Smooth muscle cell (in vitro differentiated cells): ENCODE data around the gene EPB41L2. TPM values are rescaled to one million over a fixed set of nuclear protein-coding genes. Genes with fewer than 3 reads are reported as not detected.

Source experiments
- DNase-seq: peaks from one replicate; lab custom pipeline; 2025; ENCODE audit not compliant: unreplicated experiment; lab: John Stamatoyannopoulos, UW
- H2AFZ ChIP-seq: fragments of 200-600 bp; sonication (generic); 2 replicates; pipeline ENCODE4 v1.6.0; 2016; ENCODE audit warnings: antibody characterized with exemption, low read depth, mild to moderate bottlenecking
- H3F3A ChIP-seq: fragments of 200-600 bp; sonication (generic); 2 replicates; pipeline ENCODE4 v1.6.0; 2017; ENCODE audit warnings: antibody characterized with exemption, low read depth
- H3K27ac ChIP-seq: fragments of 200-600 bp; sonication (generic); 2 replicates; pipeline ENCODE4 v1.5.1; 2016; ENCODE audit warnings: low read depth, mild to moderate bottlenecking
- H3K27me3 ChIP-seq: fragments of 200-600 bp; sonication (generic); 2 replicates; pipeline ENCODE4 v1.6.1; 2016; ENCODE audit warnings: low read depth, mild to moderate bottlenecking
- H3K36me3 ChIP-seq: fragments of 200-600 bp; sonication (generic); 2 replicates; pipeline ENCODE4 v1.5.1; 2016; ENCODE audit warnings: low read depth
- H3K4me1 ChIP-seq: fragments of 200-600 bp; sonication (generic); 2 replicates; pipeline ENCODE4 v1.5.1; 2016; ENCODE audit warnings: low read depth
- H3K4me2 ChIP-seq: fragments of 200-600 bp; sonication (generic); 2 replicates; pipeline ENCODE4 v1.6.0; 2016; ENCODE audit warnings: mild to moderate bottlenecking
- H3K4me3 ChIP-seq: fragments of 200-600 bp; sonication (generic); 2 replicates; pipeline ENCODE4 v1.5.1; 2016; ENCODE audit warnings: mild to moderate bottlenecking
- H3K79me2 ChIP-seq: fragments of 200-600 bp; sonication (generic); 2 replicates; pipeline ENCODE4 v1.6.0; 2016; ENCODE audit warnings: low read depth, mild to moderate bottlenecking
- H3K9ac ChIP-seq: fragments of 200-600 bp; sonication (generic); 2 replicates; pipeline ENCODE4 v1.6.0; 2016; ENCODE audit warnings: low read depth
- H3K9me3 ChIP-seq: fragments of 200-600 bp; sonication (generic); replicated peaks from 2 replicates; pipeline ENCODE4 v1.5.1; 2016; ENCODE audit warnings: low read depth
- H4K20me1 ChIP-seq: fragments of 200-600 bp; sonication (generic); 2 replicates; pipeline ENCODE4 v1.6.0; 2016; ENCODE audit warnings: low read depth
- WGBS: methylation state at CpG from one replicate; pipeline ENCODE4 v1.1.7; 2016; ENCODE audit warnings: low lambda C conversion rate; 5-methylcytosine and 5-hydroxymethylcytosine counted together
- polyA plus RNA-seq: library from polyadenylated mRNA; unstranded; fragments of >200 nt; fragmentation: Nextera tagmentation; extraction: Ambion mirVana; gene quantifications from 2 replicates; pipeline ENCODE4 v1.2.1, GENCODE V29; 2016
- total RNA-seq: library from RNA; depleted of rRNA; stranded (reverse); fragments of >200 nt; gene quantifications from 2 replicates; pipeline ENCODE4 v1.2.3, GENCODE V29; 2014
- TF ChIP-seq, protein P1 (sequence below): fragments of 200-600 bp; sonication (generic); IDR thresholded peaks from 2 replicates; pipeline ENCODE4 v1.5.1; 2017; ENCODE audit warnings: borderline replicate concordance, mild to moderate bottlenecking, antibody characterized with exemption; ENCODE audit not compliant: insufficient read depth, poor library complexity, severe bottlenecking

Gene EPB41L2
- total and polyA plus RNA-seq, 2 experiments from 2014 or later, result 40.2 to 44.6 TPM

DNA sequence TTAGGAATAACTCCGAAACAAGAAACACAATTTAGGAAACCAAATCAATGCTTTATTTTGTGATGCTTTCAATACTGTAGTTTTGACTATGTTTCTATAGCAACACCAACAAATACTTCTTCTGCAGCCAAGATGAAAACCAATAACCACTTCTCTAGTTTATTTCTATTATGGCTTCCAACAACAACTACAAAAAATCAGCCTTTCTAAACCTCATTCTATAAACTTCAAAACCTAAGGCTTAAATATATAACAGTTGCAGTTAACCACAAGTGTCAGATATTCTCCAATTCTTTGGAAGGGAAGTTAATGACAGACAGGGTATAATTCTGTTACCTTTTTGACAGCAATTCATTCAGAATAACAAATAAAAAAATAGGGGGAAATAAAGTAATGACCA is 80.9 kb downstream of the EPB41L2 start:
- Histone ChIP-seq H3K9ac (no peak overlapping the region), H3K27ac (no peak overlapping the region), H3F3A (peaks cover 7% of the 10 kb centered on the region), H3K9me3 (no peaks in the 10 kb centered on the region), H3K4me3 (no peak overlapping the region), H3K4me1 (peaks cover 11% of the 10 kb centered on the region), H3K79me2 (peaks cover 39% of the 10 kb centered on the region), H3K4me2 (no peak overlapping the region), H3K36me3 (no peaks in the 10 kb centered on the region), H3K27me3 (no peaks in the 10 kb centered on the region), H2AFZ (no peak overlapping the region), H4K20me1 (peaks cover 34% of the 10 kb centered on the region)
- 100% methylated on average over 1 of the region's 1 CpG for WGBS
- TF ChIP-seq, protein P1, sequence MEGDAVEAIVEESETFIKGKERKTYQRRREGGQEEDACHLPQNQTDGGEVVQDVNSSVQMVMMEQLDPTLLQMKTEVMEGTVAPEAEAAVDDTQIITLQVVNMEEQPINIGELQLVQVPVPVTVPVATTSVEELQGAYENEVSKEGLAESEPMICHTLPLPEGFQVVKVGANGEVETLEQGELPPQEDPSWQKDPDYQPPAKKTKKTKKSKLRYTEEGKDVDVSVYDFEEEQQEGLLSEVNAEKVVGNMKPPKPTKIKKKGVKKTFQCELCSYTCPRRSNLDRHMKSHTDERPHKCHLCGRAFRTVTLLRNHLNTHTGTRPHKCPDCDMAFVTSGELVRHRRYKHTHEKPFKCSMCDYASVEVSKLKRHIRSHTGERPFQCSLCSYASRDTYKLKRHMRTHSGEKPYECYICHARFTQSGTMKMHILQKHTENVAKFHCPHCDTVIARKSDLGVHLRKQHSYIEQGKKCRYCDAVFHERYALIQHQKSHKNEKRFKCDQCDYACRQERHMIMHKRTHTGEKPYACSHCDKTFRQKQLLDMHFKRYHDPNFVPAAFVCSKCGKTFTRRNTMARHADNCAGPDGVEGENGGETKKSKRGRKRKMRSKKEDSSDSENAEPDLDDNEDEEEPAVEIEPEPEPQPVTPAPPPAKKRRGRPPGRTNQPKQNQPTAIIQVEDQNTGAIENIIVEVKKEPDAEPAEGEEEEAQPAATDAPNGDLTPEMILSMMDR, result no peak
- no peak for DNase-seq

DNA sequence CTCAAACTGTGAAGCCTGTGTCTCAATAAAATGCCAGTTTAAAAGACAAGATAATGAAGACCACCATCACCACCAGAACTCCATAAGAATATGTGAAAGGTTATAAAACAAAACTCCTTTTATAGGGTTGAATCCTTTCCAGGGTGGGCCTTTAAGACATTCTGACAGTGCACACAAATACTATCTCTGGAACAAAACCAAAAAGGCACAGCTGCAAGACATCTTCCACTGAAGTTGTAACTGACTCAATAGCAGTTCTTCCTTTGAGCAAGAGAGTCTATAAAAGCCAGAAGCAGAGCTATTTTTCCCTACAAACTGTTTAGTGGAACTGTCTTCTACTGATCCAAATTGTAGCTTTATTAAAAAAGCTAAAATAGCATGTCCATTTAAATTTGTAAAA is 81.6 kb downstream of the EPB41L2 start:
- H3K4me3 ChIP-seq, result no peak overlapping the region
- H3K27me3 ChIP-seq, result no peaks in the 10 kb centered on the region
- no peak overlapping the region for H3K4me2 ChIP-seq
- DNase-seq, result no peak
- no peaks in the 10 kb centered on the region for H3K9me3 ChIP-seq
- H3K79me2 ChIP-seq, result peaks cover 34% of the 10 kb centered on the region
- no peak overlapping the region for H2AFZ ChIP-seq
- H3K9ac ChIP-seq, result no peak overlapping the region
- peaks cover 41% of the 10 kb centered on the region for H4K20me1 ChIP-seq
- TF ChIP-seq, protein P1, result no peak
- H3K36me3 ChIP-seq, result no peaks in the 10 kb centered on the region
- peaks cover 11% of the 10 kb centered on the region for H3K4me1 ChIP-seq
- peaks cover 7% of the 10 kb centered on the region for H3F3A ChIP-seq
- no peak overlapping the region for H3K27ac ChIP-seq

DNA sequence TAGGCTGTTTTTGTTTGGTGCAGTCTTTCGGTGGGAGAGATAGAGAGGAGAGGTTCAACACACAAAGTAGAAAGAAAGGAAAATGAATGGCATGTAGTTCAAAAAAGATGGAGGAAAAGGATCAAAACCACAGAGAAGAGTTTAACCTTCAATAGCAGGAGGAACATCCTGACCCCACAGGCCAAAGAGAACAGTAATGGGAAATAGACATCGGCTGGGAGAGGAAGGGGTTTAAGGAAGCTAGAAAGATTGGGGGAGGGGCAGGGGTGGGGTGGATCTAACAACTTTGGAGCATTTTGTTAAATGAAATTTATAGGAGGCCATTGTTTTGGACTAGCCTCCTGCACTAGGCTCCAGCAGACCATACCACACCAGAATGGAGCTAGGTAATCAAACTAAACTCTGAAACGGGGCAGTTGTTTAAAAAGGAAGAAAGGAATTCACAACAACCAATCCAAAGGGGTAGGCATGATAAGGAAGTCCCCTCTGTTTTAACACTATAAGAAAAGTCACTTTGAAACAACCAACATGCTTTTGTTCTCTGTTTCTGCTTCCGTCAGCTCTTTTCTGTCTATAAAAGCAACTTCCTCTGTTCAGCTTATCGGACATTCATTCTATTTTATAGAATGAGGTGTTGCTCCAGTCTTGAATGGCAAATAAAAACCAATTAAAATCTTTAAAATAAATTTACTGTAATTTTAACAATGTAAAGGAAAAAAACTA is 82.6 kb downstream of the EPB41L2 start:
- Histone ChIP-seq H3K27ac (no peak overlapping the region), H3K9me3 (no peaks in the 10 kb centered on the region), H4K20me1 (peaks cover 49% of the 10 kb centered on the region), H3F3A (peaks cover 7% of the 10 kb centered on the region), H3K4me2 (no peak overlapping the region), H3K27me3 (no peaks in the 10 kb centered on the region), H3K4me1 (peaks cover 11% of the 10 kb centered on the region), H3K79me2 (peaks cover 25% of the 10 kb centered on the region), H3K36me3 (no peaks in the 10 kb centered on the region), H3K9ac (no peak overlapping the region), H3K4me3 (no peak overlapping the region), H2AFZ (no peak overlapping the region)
- DNase-seq, result no peak
- WGBS, result 72% methylated on average over 5 of the region's 5 CpGs
- TF ChIP-seq, protein P1, result no peak
